LoVo (cell line): ENCODE results near the gene PRDM13.
A peak's percentile ranks its signal among the peaks of the same experiment; 100 is the strongest.
"Not testable (repeated sequence)": the region's sequence is repeated elsewhere in the genome, so short reads cannot be mapped to it uniquely, and the experiment has no call there.

ENCODE experiments used
- DNase-seq: peaks from one replicate; pipeline ENCODE4 v3.0.0-alpha.2; 2016; ENCODE audit warnings: low spot score

The PRDM13 gene

GRCh38 chr6:99606656-99607415 is at the start of gene PRDM13:
Gene PRDM13 (plus strand): TSS chr6:99606833. CDS start chr6:99607035, 202 bp downstream.
- DNase-seq: no peak

DNA sequence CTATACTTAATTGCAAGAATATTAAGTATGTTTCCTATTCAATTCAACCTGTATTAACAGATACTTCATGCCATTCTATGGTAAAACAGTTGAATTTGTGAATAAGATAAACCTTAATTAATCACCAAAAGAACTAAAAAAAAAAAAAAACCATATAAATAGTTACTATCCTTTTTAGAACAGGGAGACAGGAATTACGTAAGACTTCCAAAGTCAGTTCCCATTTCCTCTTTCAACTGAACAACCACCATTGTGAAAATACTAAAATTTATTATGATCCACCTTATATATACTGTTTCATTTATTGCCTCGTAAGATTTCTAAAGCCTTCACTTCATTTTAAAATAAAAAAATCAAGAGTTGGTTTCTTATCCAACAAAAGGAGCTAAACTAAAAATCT is 47.6 kb upstream of the PRDM13 start:
- no peak for DNase-seq

GRCh38 chr6:99560668-99561067 is 46.0 kb upstream of the PRDM13 start:
- no peak for DNase-seq

GRCh38 chr6:99563056-99563723 is 43.4 kb upstream of the PRDM13 start:
- no peak for DNase-seq

DNA sequence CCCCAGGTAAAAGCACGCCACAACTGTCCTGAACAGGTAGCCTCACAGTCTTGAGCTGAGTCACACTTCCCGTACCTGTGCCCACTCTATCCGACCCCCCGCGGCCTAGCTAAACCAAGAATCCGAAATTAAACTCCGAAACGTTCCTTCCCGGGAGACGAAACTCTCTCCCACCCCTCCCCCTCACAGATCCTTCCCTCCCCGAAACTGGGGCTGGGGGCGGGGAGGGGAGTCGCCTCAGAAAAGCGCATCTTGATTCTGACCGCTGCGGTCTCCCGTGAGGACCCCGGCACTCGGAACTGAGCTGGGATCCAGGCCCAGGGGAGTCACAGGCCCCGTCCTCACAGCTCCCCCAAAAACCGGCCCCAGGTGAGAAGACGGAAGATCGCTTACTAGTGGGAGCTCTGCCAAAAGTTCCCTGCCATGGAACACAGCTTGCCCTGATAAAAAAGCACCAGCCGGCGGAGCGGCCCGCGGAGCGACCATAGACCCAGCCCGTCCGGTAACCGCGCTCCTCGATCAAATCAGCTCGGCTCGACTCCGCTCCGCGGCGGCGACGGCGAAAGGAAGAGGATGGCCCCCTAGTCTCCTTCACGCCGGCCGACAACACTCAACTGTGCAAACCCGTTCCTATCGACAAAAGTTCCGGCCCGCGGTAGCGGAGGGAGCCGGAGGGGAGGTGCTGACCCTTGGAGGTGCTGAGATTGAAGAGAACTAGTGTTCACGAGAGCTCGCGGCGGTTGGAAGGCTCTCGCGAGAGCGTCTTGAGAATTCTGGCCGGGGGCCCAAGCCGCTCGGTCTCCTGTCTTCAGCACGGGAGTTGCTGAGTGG is 38.3 kb upstream of the PRDM13 start, which contains the start of gene CCNC:
CCNC (minus strand) TSS at position 558 of the 831 bp plus-strand sequence; CDS start at position 425, 133 bp downstream.
- peak; percentile 93 for DNase-seq

GRCh38 chr6:99573980-99574617 is 32.5 kb upstream of the PRDM13 start:
- DNase-seq: no peak

GRCh38 chr6:99575544-99576227 is 30.9 kb upstream of the PRDM13 start:
- no peak for DNase-seq

DNA sequence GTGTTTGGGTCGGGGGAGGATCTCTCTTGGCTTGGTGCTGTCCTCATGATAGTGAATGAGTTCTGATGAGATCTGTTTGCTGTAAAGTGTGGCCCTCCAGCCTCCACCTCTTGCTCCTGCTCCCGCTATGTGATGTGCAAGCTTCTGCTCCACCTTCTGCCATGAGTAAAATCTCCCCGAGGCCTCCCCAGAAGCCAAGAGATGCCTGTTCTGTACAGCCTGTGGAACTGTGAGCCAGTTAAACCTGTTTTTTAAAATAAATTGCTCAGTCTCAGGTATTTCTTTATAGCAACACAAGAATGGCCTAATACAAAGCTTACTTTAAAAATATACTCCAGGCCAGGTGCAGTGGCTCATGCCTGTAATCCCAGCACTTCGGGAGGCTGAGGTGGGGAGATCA is 26.9 kb upstream of the PRDM13 start:
- DNase-seq: no peak

DNA sequence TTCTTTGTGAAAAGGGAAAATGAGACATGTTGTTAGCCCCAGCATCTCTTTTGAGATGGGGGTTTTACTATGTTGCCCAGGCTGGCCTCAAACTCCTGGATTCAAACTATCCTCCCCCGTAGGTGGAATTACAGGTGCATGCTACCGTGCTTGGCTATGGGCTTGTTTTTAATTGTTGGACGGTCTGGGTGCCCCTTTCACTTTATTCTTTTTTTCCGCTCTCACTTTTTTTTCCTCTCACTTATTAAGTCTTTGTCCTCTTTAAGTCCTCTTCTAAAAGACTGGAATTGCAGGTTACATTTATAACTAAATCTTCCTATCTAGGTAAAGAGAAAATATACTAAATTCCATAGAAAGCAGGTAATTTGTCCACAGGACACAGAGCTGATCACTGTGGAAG is 18.8 kb upstream of the PRDM13 start:
- DNase-seq: no peak

- DNase-seq: no peak
Observed at GRCh38 chr6:99588618-99589289, 17.9 kb upstream of the PRDM13 start.

GRCh38 chr6:99589290-99589672 is 17.4 kb upstream of the PRDM13 start:
- no peak for DNase-seq

DNA sequence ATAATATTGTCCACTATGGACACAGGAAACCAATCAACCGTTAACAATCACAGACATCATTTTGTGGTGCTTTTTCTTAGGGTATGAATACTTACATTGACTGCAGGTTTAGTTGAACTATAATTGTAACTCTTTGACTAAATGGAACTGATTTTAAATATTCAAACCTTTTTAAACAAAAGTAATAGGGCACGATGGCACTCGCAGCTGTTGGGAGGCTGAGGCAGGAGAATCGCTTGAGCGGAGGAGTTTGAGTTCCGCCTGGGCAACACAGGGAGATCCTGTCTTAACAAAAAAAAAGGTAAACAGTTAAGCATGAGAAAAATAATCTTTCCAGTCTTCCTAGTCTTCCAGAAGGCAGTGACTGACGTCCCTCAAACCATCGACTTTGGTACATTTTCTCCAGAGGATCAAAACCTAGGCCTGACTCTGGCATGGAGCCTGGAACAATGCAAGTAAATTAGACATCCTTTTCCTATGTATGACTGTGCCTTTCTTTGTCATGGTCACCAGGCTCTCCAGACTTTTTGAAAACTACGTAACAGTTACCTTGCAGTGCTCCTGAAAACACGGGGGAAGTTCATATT is 16.6 kb upstream of the PRDM13 start:
- DNase-seq: no peak

- DNase-seq: no peak
Observed at GRCh38 chr6:99590728-99591672, 15.6 kb upstream of the PRDM13 start.

GRCh38 chr6:99591673-99592364 is 14.8 kb upstream of the PRDM13 start:
- DNase-seq: no peak

DNA sequence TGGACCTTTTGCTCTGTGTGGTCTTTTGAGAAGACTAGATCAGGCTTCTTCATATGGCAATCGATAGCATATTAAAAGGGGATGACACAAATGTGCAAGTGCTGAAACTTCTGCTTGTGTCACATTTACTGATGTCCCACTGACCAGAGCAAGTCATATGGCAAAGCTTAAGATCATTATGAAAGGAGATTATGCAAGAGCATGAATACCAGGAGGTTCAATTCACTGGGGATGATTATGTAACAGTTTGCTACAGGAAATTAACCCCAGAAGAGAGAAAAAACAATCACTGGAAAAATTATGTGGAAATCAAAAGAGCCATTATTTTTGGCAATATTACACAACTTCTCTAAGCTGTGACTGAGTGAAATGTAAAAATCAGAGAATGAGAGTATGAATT is 13.7 kb upstream of the PRDM13 start:
- no peak for DNase-seq

- DNase-seq: not testable (repeated sequence)
Observed at GRCh38 chr6:99594696-99595095, 11.9 kb upstream of the PRDM13 start.

DNA sequence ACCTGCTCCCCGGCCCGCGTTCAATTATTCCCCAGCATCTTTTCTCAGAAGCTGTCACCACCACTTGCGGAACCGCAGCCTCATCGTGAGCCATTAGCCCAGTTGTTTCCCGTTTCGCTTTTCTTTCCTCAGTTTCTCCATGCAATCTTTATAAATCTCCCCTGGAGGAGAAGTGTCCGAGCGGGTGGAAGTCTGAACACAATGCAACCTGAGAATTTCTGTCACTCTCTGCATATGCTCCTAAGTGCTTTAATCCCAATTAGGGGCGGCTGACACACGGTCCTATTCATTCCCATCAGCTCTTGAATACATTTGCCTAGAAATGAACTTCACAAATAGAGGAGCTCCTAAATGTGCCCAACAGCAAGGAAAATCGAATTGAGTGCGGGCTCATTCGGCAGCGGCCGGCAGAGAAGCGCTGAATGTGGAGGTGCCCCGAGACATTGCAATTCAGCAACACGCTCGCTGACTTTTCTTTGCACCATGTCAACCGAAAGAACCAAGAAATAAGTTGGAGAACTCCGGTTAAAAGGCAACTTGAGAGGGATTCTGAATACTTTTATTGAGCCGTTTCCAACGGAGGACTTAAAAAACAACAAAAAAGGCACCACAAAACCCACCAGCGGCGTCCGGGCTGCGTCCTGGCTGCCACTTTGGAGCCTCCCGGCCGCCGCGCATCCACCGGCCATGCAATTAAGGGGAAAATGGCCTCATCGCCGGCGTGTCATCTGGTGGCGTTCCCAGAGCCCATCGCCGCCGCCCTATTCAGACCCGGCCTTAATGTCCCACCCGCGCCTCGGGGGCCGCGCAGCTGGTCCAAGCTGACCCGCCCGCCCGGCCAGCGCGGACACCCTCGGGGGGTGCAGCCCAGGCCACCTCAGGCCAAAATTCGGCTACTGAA is 3.9 kb upstream of the PRDM13 start:
- DNase-seq: no peak
